RKO (cell line): Measurements from ENCODE around the gene TSPAN17.
A peak's percentile ranks its signal among the peaks of the same experiment; 100 is the strongest.

ENCODE experiments used
- DNase-seq: peaks from one replicate; pipeline ENCODE4 v3.0.0-alpha.2; 2016; ENCODE audit warnings: low spot score

TSPAN17 gene

GRCh38 chr5:176642675-176643490 is 4.4 kb upstream of the TSPAN17 start:
- DNase-seq = no peak

- DNase-seq = no peak
These were observed 3.6 kb upstream of the TSPAN17 start for GRCh38 chr5:176643491-176644219.

GRCh38 chr5:176644294-176644693 is 3.0 kb upstream of the TSPAN17 start:
- no peak for DNase-seq

GRCh38 chr5:176644878-176645670 is 2.2 kb upstream of the TSPAN17 start:
- no peak for DNase-seq

GRCh38 chr5:176646049-176646706 is 1.1 kb upstream of the TSPAN17 start:
- DNase-seq = no peak

- DNase-seq = no peak
These were observed 616 bp upstream of the TSPAN17 start for GRCh38 chr5:176646707-176647029.

DNA sequence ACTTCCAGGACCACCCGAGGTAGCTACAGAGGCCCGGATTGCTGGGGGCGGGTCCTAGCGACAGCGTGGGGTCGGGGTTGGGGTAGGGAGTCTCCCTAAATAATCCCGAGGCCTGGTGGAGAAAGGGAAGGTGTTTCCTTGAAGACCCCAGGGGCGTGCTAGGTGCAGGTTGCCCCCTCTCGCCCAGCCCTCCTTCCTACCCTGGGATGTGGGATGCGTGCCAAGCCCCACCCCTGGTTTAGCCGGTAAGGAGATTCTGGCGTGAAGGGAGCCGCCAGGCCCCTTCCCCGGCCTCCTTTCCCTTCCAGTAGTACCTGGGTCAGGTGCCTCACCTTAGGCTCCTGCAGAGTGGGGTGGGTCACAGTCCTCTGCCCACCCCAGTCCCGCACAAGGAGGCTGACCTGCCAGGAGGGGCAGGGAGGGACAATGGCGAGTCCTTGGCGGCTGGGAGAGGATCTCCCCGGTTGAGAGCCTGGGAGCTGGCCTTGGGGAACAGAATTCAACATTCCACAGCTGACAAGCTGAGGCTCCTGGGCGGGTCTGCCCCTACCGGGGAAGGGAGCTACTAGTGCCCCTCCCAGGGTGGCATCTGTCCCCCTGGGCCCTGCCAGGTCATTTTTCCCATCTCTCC is 674 bp downstream of the TSPAN17 start:
- peak; percentile 39 for DNase-seq

DNA sequence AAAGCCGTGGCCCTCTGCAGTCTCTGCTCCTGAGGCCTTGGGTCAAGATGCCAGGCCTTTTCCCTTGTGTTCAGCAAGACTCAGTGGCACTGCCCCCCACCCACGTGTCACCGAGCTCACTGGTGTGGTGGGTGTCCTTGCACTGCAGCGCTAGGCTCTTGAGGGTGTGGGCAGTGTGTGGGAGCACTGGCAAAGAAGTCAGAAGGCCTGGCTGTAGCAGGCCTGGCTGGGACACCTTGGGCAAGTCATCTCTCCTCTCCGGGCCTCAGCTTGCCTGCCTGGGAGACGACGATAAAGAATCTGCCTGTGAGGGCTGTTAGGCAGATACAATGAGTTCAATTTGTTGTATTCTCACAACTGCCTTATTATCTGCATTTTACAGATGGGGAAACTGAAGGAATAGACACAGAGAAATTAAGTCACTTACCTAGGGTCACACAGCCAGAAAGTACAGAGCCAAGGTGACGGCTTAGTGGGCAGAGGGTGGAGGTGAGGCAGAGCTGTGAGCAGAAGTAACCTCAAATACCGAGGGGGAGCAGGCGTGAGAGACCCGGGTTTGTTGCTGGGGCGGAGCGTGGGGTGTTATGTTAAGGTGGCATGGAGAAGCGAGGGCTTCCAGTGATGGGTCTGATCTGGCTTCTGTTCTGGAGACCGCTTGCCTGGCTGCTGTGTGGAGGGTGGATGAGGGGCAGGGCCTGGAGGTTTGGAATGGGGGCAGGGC is 1.4 kb downstream of the TSPAN17 start:
- no peak for DNase-seq

- DNase-seq = no peak
These were observed 3.1 kb downstream of the TSPAN17 start for GRCh38 chr5:176650354-176650884.

- DNase-seq = no peak
These were observed 4.2 kb downstream of the TSPAN17 start for GRCh38 chr5:176651472-176651980.

DNA sequence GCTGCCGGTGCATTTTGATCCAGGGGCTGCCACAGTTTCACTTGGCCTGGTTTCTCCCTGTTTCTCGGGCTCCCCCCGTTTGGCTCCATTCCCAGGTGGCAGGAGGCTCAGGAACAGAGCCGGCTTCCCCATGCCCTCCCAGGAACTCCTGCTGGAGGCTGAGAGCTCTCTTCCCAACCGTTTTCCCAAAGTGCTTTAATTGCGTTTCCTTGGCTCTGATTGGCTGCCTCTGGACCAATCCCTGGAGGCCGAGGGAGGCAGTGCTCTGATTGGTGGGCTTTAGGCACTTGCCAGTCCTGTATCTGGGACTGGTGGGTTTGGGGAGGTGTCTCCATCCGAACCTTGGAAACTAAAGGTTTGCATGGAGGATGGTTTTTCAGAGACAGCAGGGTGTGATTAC is 4.9 kb downstream of the TSPAN17 start:
- DNase-seq = no peak

DNA sequence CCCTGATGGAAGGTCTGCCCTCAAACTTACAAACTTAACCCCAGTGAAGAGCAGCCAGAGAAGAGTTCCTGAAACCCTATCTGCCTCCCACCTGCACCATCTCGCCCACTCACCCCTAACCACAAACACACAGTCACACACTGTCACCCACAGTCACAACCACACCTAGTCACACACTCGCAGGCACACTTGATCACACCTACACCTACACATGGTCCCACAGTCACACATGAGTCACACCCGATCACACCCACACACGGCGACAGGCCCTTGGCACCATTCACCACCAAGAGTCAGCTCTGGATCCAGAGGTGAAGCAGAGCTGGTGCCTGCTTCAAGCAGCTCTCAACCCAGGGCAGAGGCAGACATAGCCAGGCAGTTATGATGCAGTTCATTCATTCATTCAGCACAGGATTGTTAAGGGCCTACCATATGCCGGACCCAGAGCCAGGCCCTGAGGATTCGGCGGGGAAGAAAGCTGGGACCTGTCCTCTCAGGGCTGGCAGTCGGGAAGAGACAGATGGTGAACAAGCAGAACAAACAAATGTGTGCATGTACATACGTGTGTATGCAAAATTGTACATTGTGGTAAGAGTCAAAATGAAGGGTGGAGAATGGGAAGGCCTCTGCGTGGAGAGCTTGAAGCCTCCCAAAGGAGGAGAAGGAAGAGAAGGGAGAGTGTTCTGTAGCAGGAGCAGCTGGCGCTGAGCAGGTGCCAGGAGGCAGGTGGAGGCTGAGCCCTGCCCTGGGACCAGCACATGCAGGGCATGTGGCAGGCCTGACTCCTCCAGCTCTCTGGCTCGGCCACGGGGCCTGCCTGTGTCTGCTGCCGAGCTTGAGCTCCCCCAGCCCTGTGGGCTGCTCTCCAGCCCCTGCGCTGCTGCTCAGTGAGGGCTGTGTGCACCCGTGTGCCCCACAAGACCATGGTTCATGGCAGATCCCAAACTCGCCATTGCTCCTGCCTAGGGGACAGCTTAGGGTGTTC is 6.4 kb downstream of the TSPAN17 start:
- peak; percentile 77 for DNase-seq

- no peak for DNase-seq
These were observed 7.6 kb downstream of the TSPAN17 start for GRCh38 chr5:176654856-176655255.

GRCh38 chr5:176656467-176656990 is 9.2 kb downstream of the TSPAN17 start:
- DNase-seq = no peak

- DNase-seq = peak; percentile 79
These were observed 10.8 kb downstream of the TSPAN17 start for GRCh38 chr5:176658007-176658599.

DNA sequence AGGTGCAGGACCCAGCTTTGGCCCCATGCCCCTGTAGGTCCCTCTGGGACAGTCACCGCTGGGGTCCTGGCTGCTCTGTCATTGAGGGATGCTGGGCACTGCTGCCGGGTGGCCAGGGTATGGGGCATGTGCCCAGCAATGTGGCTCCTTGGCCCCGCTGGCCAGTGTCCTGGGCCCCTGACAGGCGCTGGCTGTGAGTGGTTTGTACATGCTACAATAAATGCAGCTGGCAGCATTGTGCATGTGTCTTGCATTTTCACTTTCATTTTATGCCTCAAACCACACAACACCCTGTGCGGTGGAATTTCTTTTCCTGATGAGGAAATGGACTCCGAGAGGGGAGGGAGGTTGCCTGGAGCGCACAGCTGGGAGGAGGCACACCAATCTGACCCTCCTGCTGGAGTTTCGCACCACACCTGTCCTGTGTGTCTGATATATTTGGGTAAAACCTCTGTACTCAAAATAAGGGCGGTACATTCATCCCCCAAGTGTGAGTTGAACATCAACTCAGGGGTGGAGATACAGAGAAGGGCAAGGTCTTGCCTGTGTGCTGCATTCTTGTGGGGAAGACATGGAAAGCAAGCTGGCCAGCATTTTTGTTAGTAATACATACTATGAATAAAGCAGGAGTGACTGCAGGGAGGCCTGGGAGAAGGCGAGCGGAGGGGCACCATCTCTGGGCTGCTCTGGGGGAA is 11.7 kb downstream of the TSPAN17 start:
- no peak for DNase-seq

- DNase-seq = no peak
These were observed 12.2 kb downstream of the TSPAN17 start for GRCh38 chr5:176659512-176659839.

GRCh38 chr5:176659860-176660461 is 12.7 kb downstream of the TSPAN17 start:
- no peak for DNase-seq
